Activated CD4-positive, alpha-beta memory T cell treated with anti-CD3 and anti-CD28 coated beads for 36 hours (primary cell): Measurements from ENCODE around the gene RAP2A. TPM values are rescaled to one million over a fixed set of nuclear protein-coding genes. Genes with fewer than 3 reads are reported as not detected.

Experiments used
- CTCF ChIA-PET: fragments of 350-600 bp; sonication (Branson Sonifier 250); formaldehyde crosslinking; loops from one replicate; lab custom pipeline; 2021; ENCODE audit warnings: antibody characterized with exemption, inconsistent platforms; lab: Charles Lee
- POLR2A ChIA-PET: fragments of 350-600 bp; sonication (Branson Sonifier 250); formaldehyde crosslinking; loops from one replicate; lab custom pipeline; 2021; ENCODE audit warnings: antibody characterized with exemption; lab: Charles Lee
- DNase-seq: peaks from one replicate; pipeline ENCODE4 v3.0.0-alpha.2; 2020
- H3K27ac Mint-ChIP-seq: one replicate; pipeline ENCODE4 v1.8.0; 2021; ENCODE audit warnings: mixed read lengths
- H3K27me3 Mint-ChIP-seq: one replicate; pipeline ENCODE4 v1.8.0; 2021; ENCODE audit warnings: mixed read lengths
- H3K36me3 Mint-ChIP-seq: one replicate; pipeline ENCODE4 v1.8.0; 2021; ENCODE audit warnings: mixed read lengths
- H3K4me1 Mint-ChIP-seq: one replicate; pipeline ENCODE4 v1.8.0; 2021; ENCODE audit warnings: low read depth, mixed read lengths
- H3K4me3 Mint-ChIP-seq: one replicate; pipeline ENCODE4 v1.8.0; 2021; ENCODE audit warnings: mild to moderate bottlenecking, mixed read lengths
- H3K9me3 Mint-ChIP-seq: one replicate; pipeline ENCODE4 v1.8.0; 2021; ENCODE audit warnings: mixed read lengths
- intact Hi-C: fragments of 100-400 bp; cut with micrococcal nuclease; formaldehyde crosslinking; loops from one replicate; pipeline ENCODE4 v1.15.1; 2023
- total RNA-seq, 2 experiments: library from RNA; stranded (reverse); gene quantifications; one replicate each; pipeline ENCODE4 v1.2.3, GENCODE V29; 2021

The RAP2A gene
- 10 to 100 TPM; 13.7 to 15.4 TPM for total RNA-seq

DNA sequence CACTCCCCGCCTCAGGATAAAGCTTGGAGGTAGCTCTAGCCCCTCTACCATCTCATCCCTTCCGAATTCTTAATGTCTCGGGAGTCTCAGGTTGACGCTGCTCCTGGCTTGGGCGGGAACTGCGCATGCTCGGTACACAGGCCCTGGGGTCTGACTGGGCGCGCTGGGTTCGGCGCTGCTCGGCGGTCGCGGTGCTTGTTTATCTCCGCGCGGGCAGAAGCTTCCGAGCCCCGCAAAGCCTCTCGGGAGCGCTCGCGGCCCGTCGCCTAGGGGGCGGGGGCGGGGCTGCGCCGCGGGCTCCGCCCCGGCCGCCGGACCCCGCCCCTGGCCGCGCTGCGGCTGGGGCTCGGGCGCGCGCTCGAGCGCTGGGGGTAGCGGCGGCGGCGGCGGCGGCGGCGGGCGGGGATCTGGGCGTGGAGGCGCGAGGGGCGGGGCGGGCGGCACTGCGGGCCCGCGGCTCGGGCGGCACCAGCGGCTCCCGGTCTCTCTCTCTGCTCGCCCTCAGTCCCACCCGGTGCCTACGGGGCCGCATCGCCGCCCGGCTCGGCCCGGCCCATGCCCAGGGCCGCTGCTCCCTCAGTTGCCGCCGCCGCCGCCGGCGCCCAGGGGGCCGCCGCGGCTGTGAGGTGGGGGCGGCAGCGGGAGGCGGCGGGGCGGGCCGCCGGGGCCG is at the start of gene RAP2A:
TSS of gene RAP2A (plus strand) at position 443 of the 670 bp plus-strand sequence. CDS start 302 bp downstream, outside the sequence.
- POLR2A ChIA-PET: interaction anchor here (0.6 to 2.2 kb wide), 11 partner anchors 13 to 212 kb away, joined by 3 to 11 read pairs (median 3); partner anchors contain the start of gene MBNL2
- Mint-ChIP-seq H3K4me3 (peak within 1 kb of the TSS; percentile 95), H3K36me3 (peaks cover 10% of the 10 kb centered on the region), H3K9me3 (no peaks in the 10 kb centered on the region), H3K27me3 (peaks cover 3% of the 10 kb centered on the region), H3K4me1 (peaks cover 22% of the 10 kb centered on the region), H3K27ac (peak within 1 kb of the TSS; percentile 99)
- DNase-seq: peak; percentile 93
- intact Hi-C loops: loop anchor here (1.0 to 10.0 kb wide), 15 partner anchors 25 to 1999 kb away; partner anchors contain the start of genes DNAJC3, FARP1, MBNL2 and STK24
- CTCF ChIA-PET: interaction anchor here (0.9 to 1.2 kb wide), 2 partner anchors 74 to 141 kb away, joined by 3 to 4 read pairs; no protein-coding TSS in a partner anchor

- POLR2A ChIA-PET: no interaction called here
- DNase-seq: no peak
- Mint-ChIP-seq H3K27ac (no peak overlapping the region), H3K4me3 (no peak overlapping the region), H3K4me1 (peaks cover 2% of the 10 kb centered on the region), H3K9me3 (no peaks in the 10 kb centered on the region), H3K36me3 (peaks cover 16% of the 10 kb centered on the region), H3K27me3 (no peaks in the 10 kb centered on the region)
- intact Hi-C loops: no loop called here
- CTCF ChIA-PET: no interaction called here
Measured at GRCh38 chr13:97384371-97384770, 49.6 kb upstream of the RAP2A start.

GRCh38 chr13:97385146-97385545 is 48.8 kb upstream of the RAP2A start:
- Mint-ChIP-seq H3K9me3 (no peaks in the 10 kb centered on the region), H3K27ac (no peak overlapping the region), H3K4me3 (no peak overlapping the region), H3K36me3 (peaks cover 16% of the 10 kb centered on the region), H3K27me3 (no peaks in the 10 kb centered on the region), H3K4me1 (peaks cover 2% of the 10 kb centered on the region)
- ChIA-PET CTCF (interaction anchor here (0.6 kb wide), 1 partner anchor 19 kb away, joined by 3 read pairs; no protein-coding TSS in a partner anchor), POLR2A (no interaction called here)
- intact Hi-C loops: no loop called here
- DNase-seq: no peak

GRCh38 chr13:97385854-97386253 is 48.1 kb upstream of the RAP2A start:
- H3K9me3 Mint-ChIP-seq: no peaks in the 10 kb centered on the region
- H3K4me1 Mint-ChIP-seq: peaks cover 2% of the 10 kb centered on the region
- H3K36me3 Mint-ChIP-seq: peaks cover 15% of the 10 kb centered on the region
- no peak for DNase-seq
- no peaks in the 10 kb centered on the region for H3K27me3 Mint-ChIP-seq
- ChIA-PET POLR2A (no interaction called here), CTCF (interaction anchor here (1.0 kb wide), 1 partner anchor 215 kb away, joined by 5 read pairs; no protein-coding TSS in a partner anchor)
- H3K27ac Mint-ChIP-seq: no peak overlapping the region
- H3K4me3 Mint-ChIP-seq: no peak overlapping the region
- intact Hi-C loops: no loop called here

DNA sequence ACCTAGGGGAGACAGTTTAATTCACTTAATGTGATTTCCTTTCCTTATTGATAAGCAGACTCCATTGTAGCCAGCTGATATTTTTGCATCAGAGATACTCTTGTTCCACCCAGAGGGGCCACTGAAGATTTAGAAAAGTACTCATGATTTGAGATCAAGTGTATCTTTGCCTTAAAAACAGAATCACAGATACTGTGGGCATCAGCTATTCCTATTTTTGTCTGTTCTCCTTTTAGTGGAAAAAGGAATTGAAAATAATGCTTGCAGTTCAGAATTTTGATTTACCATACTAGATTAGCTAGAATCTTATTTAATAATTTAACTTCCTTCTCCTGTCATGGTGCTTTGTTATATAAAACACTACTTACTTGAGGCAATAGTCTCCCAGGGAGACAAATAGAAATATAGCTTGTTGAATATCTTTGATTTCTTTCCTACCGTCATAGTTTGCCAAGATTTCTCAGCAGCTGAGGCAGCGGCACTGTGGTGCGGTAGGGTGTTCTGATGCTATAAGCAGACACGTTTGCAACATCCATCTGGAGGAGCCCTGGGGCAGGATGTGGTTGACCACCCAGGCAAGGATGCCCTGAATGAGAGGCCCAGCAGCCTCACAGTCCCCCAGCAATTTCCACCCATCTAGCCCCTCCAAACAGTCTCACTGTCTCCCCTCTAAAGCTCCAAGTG is 47.0 kb upstream of the RAP2A start:
- intact Hi-C loops: no loop called here
- POLR2A ChIA-PET: no interaction called here
- peak; percentile 24 for DNase-seq
- CTCF ChIA-PET: interaction anchor here (1.0 to 1.1 kb wide), 2 partner anchors 27 to 216 kb away, joined by 3 to 5 read pairs; no protein-coding TSS in a partner anchor
- peaks cover 15% of the 10 kb centered on the region for H3K36me3 Mint-ChIP-seq
- H3K4me3 Mint-ChIP-seq: no peak overlapping the region
- no peaks in the 10 kb centered on the region for H3K27me3 Mint-ChIP-seq
- peaks cover 2% of the 10 kb centered on the region for H3K4me1 Mint-ChIP-seq
- no peak overlapping the region for H3K27ac Mint-ChIP-seq
- no peaks in the 10 kb centered on the region for H3K9me3 Mint-ChIP-seq

GRCh38 chr13:97387485-97387839 is 46.5 kb upstream of the RAP2A start:
- ChIA-PET CTCF (interaction anchor here (1.1 kb wide), 1 partner anchor 28 kb away, joined by 3 read pairs; no protein-coding TSS in a partner anchor), POLR2A (no interaction called here)
- Mint-ChIP-seq H3K27me3 (no peaks in the 10 kb centered on the region), H3K9me3 (no peaks in the 10 kb centered on the region), H3K4me3 (no peak overlapping the region), H3K36me3 (peaks cover 15% of the 10 kb centered on the region), H3K27ac (no peak overlapping the region), H3K4me1 (peaks cover 2% of the 10 kb centered on the region)
- DNase-seq: no peak
- intact Hi-C loops: no loop called here

DNA sequence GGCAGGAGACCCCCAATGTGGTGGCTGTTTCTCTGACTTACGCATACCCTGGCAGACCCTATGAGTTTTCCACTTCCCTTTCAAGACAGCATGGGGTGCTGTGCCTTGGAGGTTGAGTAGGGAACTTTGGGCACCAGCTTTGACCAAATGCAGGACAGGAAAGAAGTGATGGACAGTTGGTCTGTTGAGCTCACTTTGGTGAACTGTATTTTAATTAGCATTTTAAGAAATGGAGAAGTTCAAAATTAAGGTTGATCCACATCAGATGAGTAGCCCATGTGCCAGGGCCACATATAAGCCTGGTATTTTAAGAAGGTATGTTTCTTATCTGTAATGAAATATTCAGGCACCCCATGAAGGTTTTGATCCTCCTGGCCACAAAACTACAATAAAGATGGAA is 46.1 kb upstream of the RAP2A start:
- DNase-seq: no peak
- H3K27ac Mint-ChIP-seq: no peak overlapping the region
- peaks cover 2% of the 10 kb centered on the region for H3K4me1 Mint-ChIP-seq
- CTCF ChIA-PET: interaction anchor here (1.1 kb wide), 1 partner anchor 28 kb away, joined by 3 read pairs; no protein-coding TSS in a partner anchor
- H3K36me3 Mint-ChIP-seq: peaks cover 11% of the 10 kb centered on the region
- H3K9me3 Mint-ChIP-seq: no peaks in the 10 kb centered on the region
- intact Hi-C loops: no loop called here
- POLR2A ChIA-PET: no interaction called here
- H3K4me3 Mint-ChIP-seq: no peak overlapping the region
- H3K27me3 Mint-ChIP-seq: no peaks in the 10 kb centered on the region

DNA sequence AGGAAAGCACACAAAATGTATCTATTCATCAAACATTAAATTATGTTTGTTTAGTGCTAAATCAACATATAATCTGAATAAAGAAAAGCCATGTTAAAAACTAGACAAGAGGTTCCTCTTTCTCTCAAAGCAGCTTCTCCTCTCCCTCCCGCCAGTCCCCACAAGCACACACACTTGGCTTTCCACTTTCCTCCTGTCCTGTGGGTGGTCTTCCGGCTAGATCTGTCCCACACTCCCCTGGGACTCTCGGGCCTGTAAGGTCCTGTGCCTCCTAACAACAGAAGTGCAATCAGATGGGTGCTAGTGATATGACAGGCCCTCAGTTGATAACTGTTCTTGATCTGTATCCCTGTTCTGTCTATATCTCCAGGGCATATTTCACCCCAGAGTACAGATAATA is 45.6 kb upstream of the RAP2A start:
- Mint-ChIP-seq H3K27me3 (no peaks in the 10 kb centered on the region), H3K4me1 (peaks cover 2% of the 10 kb centered on the region), H3K36me3 (peaks cover 11% of the 10 kb centered on the region), H3K9me3 (no peaks in the 10 kb centered on the region), H3K4me3 (no peak overlapping the region), H3K27ac (no peak overlapping the region)
- ChIA-PET POLR2A (no interaction called here), CTCF (no interaction called here)
- intact Hi-C loops: no loop called here
- DNase-seq: no peak

- H3K36me3 Mint-ChIP-seq: peaks cover 11% of the 10 kb centered on the region
- POLR2A ChIA-PET: no interaction called here
- DNase-seq: no peak
- H3K27ac Mint-ChIP-seq: no peak overlapping the region
- no peaks in the 10 kb centered on the region for H3K9me3 Mint-ChIP-seq
- CTCF ChIA-PET: interaction anchor here (1.1 kb wide), 2 partner anchors 15 to 31 kb away, joined by 3 to 4 read pairs; no protein-coding TSS in a partner anchor
- H3K4me3 Mint-ChIP-seq: no peak overlapping the region
- no peaks in the 10 kb centered on the region for H3K27me3 Mint-ChIP-seq
- intact Hi-C loops: no loop called here
- H3K4me1 Mint-ChIP-seq: peaks cover 2% of the 10 kb centered on the region
Measured at GRCh38 chr13:97390941-97391600, 42.9 kb upstream of the RAP2A start.

DNA sequence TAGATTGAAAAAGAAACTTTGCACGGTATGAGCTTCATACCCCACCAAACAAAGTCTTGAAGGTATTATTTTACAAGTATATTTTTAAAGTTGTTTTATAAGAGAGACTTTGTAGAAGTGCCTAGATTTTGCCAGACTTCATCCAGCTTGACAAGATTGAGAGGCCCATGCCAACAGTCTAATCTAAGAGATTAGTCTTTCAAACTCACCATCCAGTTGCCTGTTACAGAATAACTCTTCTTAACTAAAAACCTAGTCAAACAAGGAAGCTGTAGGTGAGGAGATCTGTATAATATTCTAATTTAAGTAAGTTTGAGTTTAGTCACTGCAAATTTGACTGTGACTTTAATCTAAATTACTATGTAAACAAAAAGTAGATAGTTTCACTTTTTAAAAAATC is 41.9 kb upstream of the RAP2A start:
- intact Hi-C loops: no loop called here
- POLR2A ChIA-PET: no interaction called here
- CTCF ChIA-PET: interaction anchor here (1.1 kb wide), 2 partner anchors 14 to 32 kb away, joined by 3 to 4 read pairs; no protein-coding TSS in a partner anchor
- Mint-ChIP-seq H3K36me3 (peaks cover 11% of the 10 kb centered on the region), H3K27me3 (no peaks in the 10 kb centered on the region), H3K9me3 (no peaks in the 10 kb centered on the region), H3K4me1 (peaks cover 2% of the 10 kb centered on the region), H3K27ac (no peak overlapping the region), H3K4me3 (no peak overlapping the region)
- DNase-seq: no peak

- H3K9me3 Mint-ChIP-seq: no peaks in the 10 kb centered on the region
- ChIA-PET POLR2A (no interaction called here), CTCF (no interaction called here)
- H3K4me1 Mint-ChIP-seq: no peaks in the 10 kb centered on the region
- H3K4me3 Mint-ChIP-seq: no peak overlapping the region
- no peak overlapping the region for H3K27ac Mint-ChIP-seq
- no peaks in the 10 kb centered on the region for H3K27me3 Mint-ChIP-seq
- H3K36me3 Mint-ChIP-seq: peaks cover 5% of the 10 kb centered on the region
- intact Hi-C loops: no loop called here
- no peak for DNase-seq
Measured at GRCh38 chr13:97394542-97394941, 39.4 kb upstream of the RAP2A start.
